ENCODE data around the gene SCYL1.
A peak's percentile ranks its signal among the peaks of the same experiment; 100 is the strongest.

SCYL1 gene

DNA sequence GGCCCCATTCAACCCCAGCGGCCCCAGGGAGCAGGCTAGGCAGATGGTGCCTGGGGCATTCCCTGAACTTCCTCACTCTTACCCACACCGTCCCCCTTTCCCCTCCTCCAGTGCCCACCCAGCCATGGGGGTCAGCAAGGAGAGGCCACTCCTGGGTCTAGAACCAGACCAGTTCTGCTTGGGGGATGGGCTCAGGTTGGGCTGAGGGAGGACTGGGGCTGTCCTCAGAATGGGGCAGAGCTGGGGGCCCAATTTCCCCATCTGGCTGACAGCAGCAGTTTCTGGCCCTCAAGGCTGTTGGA, 12.4 kb downstream of the SCYL1 start:
- DNase-seq (ENCODE audit: low spot score), result no peak

DNA sequence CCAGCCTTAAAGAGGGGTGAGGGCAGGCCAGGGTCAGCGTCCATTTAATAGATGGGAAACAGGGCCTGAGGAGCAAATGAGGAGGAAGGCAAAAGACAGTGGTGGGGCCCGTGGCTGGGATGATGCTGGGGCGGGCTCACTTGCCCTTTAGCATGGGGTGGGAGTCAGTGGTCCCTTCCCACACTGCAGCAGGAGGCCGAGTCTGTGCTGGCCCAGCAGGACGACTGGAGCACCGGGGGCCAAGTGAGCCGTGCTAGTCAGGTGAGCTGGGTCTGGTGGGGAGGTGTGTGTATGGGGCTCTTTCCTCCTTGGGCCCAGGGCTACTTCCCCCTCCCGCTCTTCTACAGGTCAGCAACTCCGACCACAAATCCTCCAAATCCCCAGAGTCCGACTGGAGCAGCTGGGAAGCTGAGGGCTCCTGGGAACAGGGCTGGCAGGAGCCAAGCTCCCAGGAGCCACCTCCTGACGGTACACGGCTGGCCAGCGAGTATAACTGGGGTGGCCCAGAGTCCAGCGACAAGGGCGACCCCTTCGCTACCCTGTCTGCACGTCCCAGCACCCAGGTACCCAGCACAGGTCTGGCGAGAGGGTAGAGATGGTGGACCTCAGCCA, 12.8 kb downstream of the SCYL1 start:
- DNase-seq (ENCODE audit: low spot score), result no peak

DNA sequence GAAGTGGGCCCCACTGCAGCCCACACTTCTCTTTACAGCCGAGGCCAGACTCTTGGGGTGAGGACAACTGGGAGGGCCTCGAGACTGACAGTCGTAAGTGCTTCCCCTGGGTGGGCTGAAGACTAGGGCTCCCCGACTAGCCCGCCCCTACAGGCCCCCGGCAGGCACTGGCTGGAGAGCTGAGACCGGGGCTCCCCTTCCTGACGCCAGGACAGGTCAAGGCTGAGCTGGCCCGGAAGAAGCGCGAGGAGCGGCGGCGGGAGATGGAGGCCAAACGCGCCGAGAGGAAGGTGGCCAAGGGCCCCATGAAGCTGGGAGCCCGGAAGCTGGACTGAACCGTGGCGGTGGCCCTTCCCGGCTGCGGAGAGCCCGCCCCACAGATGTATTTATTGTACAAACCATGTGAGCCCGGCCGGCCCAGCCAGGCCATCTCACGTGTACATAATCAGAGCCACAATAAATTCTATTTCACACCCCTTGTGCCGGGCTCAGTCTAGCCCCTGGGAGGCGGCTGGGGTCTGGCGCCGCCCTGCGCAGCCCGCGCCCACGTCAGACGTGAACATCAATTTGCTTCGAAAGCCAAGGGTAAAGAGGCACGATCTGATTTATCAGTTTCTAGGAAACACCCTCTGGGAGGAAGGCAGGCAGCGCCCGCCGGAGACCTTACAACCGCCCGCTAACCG, 13.5 kb downstream of the SCYL1 start:
- no peak for DNase-seq (ENCODE audit: low spot score)

DNA sequence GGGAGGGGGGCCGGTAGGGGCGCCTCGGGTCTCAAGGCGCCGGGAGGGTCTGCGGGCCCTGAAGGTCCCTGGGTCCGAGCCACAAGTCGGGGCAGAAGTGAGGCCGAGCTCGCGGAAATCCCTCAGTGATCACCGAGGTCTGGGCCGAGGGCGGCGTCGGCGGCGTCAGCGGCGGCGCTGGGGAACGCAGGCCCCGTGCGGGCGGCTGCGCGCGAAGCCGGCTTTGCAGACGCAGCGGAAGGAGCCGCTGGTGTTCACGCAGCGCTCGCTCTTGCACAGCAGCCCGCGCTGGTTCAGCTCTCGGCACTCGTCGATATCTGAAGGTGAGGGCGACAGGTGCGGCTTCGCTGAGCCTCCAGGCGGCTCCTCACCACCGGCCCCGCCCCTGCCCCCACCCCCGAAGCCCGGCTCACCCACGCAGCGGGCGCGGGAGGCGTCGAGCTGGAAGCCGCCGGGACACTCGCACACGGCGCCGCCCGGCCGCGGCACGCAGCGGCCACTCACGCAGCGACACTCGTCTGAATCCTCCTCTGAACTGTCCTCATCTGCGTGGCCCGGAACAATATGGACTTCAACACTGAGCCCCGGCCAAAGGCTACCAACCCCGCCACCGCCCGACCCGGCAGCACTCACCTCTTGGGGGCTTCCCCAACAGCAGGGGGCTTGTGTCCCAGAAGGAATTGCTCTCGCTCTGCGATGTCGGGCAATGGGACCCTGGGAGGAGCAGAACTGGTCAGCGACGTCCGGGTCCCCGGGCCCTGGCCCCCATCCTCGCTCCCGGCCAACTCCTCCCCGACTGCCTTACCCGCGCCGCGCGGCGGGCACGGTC, 14.2 kb downstream of the SCYL1 start:
- DNase-seq (ENCODE audit: low spot score), result no peak

DNA sequence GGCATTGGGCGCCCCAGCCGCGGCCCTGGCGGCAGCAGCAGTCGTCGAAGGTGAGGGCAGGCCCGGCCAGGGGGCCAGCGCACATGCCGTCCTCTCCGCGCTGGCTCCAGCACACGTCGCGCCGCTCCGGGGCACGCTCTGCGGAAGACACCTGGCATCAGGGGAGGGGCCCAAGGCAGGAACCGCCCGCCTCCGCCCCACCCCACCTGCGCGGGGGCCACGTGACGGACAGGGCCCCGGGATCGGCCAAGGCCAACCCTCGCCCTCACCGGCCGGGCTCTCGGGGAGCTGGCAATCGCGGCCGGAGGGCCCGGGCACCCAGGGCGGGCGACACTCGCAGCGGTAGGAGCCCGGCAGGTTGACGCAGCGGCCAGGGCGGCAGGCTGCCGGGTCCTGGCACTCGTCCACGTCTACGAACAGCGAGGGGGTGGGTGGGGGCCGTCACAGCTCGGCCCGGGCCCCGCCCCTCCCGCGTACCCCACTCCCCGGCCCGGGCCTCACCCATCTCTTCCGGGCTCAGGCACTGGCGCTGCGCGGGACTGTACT, 14.9 kb downstream of the SCYL1 start:
- no peak for DNase-seq (ENCODE audit: low spot score)

DNA sequence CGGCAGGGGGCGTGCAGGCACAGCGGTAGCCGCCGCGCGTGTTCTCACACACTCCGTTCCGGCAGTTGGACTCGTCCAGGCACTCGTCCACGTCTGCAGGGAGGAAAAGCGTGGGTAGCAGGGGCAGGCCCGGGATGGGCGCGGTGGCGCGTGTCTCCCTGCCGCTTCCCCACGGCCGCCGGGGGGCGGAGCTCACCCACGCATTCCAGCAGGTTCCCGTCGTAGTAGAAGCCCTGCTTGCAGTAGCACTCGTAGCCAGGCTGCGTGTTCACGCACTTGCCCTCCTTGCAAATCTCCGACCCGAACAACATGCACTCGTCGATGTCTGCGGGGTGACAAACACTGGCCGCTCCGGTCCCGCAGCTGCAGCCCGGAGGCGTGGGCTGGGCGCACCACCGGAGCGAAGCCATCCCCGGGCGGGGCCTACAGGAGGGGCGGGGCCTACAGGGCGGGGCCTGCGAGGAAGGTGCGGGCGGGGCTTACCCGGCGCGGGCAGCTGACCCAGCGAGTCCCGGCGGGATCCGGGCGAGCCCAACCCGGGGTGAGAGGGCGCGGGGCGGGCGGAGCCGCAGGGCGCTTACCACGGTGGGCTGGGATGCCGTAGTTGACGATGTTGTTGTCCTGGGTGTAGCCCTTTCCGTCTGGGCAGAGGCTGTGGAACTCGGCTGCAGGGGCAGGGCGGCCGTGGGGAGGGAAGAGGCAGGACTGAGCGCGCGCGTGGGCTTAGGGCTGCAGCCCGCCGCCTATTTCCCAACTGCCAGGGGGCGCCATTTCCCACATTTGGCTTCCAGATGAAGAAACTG, 15.6 kb downstream of the SCYL1 start:
- DNase-seq (ENCODE audit: low spot score), result peak; percentile 97

DNA sequence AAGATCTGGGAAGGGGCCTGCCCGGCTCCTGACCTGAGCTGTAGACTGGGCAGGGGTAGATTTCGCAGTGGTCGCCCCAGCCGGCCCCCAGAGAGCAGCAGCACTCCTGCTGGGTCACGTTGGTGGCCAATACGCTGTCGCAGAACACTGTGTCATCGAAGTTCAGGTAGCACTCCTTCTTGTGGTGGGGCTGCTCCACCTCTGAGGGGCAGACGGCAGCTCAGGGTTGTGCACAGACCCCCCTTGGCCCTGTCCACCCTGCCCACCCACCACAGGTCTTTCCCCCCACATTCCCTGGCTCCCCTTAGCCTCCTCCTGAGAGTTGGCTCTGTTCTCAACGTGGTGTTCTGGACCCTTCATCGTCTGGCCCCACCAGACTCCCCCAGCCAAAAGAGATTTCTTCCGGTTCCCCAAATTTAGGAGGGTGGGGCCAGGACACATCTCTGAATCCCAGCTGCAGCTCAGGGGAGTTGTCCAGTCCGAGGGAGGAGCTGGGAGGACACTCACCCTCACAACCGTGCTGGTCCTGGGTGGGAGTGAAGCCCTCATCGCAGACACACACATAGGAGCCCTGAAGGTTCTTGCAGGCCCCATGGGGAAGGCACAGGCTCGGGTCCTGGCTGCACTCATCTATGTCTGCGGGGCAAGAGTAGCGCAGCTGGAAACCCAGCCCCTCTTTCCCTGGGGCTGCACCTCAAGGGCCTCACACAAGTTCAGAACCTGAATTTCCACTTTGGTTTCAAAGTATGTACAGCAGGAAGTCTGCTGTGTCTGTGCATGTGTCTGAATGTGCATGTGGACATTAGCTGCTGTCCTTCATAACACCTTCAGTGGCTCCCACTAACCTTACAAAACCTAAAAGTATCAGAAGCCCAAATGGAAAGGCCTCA, 16.5 kb downstream of the SCYL1 start:
- no peak for DNase-seq (ENCODE audit: low spot score)

DNA sequence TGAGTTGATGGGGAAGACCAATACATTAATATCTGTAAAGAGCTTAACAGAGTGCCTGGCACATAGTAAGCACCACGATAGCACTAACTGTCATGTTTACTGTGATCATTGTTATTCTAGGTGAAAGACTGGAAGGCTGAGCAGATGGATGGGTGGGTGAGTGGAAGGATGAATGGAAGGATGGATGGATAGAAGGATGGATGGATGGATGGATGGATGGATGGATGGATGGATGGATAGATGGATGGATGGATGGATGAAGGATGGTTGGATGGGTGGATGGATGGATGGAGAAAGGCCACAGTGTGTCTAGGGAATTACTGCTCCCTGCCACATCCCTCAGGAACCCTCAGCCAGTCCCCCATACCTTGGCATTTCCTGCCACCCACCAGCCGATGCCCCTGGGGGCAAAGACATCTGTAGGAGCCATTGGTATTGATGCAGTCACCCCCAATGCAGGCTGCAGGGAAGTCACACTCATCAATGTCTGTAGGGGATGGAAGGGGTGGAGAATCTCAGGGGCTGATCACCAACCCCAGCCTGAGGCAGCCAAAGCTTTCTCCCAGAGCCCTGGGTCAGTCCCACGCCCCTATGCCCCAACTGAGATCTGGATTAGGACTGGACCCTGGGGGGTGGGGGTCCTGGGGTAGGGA, 18.0 kb downstream of the SCYL1 start:
- no peak for DNase-seq (ENCODE audit: low spot score)

DNA sequence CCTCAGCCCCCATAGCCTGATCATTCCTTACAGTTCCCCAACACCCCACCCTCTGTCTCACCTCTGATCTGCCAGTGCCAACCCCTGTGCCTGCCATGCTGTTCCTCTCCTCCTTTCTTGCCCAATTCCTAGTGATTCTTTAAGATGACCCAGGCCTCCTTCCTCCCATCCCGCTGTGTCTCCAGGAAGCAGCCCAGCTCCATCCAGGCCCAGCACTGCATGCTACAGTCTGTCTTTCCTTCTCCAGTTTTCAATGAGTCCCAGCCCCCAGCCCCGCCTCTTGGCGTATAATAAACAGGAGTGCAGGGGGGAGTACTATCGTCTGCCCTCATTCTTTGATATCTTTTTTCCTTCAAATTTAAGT, 21.0 kb downstream of the SCYL1 start:
- DNase-seq (ENCODE audit: low spot score), result no peak

DNA sequence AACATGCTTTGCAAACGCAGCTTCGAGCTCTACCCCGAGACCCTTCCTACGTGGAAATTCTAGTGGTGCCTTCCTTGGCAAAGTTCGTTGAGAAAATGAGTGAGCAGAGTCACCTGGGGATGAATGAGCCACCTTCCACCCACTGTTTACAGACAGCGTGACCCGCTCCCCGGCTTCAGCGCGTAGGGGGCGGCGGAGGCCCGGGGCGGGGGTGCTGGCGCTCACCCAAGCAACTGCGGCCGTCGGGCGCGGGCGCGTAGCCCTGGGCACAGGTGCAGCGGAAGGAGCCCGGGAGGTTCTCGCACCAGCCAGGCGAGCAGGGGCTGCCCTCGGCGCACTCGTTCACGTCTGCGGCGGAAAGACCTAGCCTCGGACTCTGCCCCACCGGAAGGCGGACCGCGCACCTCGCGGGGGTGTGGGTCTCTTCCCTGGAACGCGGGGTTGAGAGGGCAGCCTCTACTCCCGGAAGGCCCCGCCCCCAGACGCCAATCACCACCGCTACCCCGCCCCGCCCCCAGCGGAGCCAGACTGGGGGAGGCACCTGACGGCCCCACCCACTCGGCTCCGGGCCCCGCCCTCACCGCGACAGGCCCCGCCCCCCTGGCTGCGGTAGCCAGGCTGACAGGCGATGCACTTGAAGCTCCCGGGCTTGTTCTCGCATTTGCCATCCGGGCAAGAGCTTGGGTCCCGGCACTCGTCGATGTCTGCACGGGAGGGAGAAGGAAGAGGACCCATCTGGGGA, 21.5 kb downstream of the SCYL1 start:
- DNase-seq (ENCODE audit: low spot score), result no peak

DNA sequence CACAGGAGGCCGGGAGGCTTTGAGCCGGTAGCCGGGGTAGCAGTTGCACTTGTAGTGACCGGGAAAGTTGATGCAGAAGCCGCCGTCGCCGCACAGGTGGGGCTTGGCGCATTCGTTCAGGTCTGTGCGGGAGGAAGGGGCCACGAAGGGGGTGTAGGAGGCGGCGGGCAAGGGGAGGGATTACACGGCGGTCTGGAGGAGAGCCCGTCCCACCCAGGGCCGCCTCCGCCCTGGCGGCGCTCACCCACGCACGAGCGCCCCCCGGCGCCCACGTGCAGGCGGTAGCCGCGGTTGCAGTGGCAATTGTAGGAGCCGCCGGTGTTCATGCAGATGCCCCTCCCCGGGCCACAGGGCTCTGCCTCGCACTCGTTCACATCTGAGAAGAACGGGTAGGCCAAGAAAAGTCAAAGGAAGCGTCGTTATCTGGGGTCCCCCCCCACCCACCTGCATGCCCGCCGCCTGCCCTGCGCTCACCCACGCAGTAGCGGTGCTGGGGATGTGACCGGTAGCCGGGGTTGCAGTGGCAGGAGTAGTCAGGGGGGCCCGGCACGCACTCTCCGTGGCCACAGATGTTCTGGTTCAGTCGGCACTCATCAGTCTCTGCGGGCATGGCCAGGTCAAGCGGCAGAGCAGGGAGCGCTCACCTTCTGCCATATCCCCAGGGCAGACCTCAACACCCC, 22.7 kb downstream of the SCYL1 start:
- DNase-seq (ENCODE audit: low spot score), result no peak

DNA sequence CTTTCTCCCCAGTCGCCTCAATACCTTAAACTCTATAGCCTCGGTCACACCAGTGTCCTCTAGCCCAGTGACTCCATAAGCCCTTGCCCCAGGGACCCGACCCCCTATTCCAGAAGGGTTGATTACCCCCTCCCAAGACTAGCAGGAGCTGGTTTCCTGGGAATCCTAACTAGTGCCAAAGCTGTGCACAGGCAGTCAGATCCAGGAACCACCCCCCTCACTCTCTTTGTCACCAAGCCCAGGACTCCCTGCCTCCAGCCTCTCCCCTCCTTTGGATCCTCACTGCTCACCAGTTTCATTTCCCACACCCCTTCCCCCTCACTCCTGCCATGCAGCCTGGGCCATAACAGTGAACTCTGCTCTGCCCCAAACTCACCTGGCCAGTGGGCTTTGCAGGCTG, 23.5 kb downstream of the SCYL1 start:
- DNase-seq (ENCODE audit: low spot score), result no peak

DNA sequence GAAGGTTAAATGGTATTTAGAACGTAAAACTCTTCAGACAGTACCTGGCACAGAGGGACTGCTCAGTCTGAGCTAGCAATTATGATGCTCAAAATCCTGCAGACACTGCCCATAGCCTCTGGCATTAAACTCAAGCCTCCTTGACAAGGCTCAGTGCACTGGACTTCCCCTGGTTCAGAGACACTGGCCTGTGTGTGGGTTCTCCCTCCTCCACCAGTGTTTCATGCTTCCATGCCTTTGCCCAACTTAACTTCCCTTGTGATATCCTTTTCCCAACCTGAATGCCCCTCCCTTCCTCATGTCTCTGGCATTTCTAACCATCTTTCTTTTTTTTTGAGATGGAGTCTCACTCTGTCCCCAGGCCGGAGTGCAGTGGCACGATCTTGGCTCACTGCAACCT, 24.2 kb downstream of the SCYL1 start:
- DNase-seq (ENCODE audit: low spot score), result no peak

DNA sequence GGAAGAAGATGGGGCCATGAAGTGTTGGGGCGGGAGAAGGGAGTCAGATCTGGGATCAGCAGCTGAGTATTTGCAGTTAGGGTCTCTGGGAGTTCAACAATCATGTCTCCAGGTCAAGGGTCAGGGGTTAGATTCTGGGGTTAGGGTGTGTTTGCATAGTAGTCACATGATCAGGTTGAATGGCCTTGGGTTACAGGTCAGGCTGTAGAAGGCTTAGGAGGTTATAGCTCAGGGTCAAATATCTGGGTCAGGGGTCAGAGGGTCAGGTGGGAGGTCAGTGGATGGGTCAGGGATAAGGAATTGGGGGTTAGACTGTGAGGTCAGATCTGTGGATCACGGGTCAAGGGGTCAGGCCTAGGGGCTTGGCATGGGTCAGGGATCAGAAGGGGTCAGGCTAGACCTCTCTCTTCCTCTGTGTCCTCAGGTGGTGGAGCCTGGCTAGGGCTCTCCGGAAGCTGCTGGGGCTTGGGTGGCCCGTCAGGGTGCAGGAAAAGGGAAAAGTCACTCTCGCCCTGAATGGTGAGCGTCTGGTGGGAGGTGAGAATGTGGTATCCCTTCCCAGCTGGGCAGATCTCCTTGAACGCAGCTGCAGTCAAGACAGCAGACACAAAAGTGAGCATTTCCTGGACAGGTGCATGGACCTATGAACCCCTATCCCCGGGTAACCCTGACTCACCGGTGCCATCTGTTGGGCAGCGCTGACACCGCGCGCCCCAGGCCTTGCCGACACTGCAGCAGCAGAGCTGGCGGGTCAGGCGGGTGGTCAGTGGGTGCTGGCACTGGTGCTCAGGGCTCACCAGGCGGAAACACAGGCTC, 26.9 kb downstream of the SCYL1 start:
- DNase-seq (ENCODE audit: low spot score), result peak; percentile 76

DNA sequence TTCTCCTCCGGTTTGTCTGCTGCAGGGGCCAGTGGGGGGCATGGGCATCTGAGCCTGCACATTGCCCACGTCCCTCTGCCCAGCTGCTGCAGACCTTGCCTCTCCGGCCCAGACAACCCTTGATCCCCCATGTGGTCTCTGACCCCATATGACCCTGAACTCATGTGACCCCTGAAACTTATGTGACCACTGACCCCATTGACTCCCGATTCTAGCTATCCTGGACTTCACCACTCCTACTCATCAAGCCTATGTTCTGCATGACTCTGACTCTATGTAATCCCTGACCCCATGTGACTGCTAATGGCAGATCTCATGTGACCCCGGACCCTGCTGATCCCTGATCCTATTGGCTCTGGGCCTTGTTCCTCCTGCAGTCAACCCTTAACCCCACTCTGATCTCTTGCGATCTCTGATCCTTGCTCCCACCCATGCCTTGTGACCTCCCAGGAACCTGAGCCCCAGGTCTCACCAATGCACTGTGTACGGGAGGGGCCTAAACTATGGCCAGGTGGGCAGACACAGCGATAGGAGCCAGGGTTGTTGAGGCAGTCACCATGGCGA, 27.6 kb downstream of the SCYL1 start:
- DNase-seq (ENCODE audit: low spot score), result no peak

DNA sequence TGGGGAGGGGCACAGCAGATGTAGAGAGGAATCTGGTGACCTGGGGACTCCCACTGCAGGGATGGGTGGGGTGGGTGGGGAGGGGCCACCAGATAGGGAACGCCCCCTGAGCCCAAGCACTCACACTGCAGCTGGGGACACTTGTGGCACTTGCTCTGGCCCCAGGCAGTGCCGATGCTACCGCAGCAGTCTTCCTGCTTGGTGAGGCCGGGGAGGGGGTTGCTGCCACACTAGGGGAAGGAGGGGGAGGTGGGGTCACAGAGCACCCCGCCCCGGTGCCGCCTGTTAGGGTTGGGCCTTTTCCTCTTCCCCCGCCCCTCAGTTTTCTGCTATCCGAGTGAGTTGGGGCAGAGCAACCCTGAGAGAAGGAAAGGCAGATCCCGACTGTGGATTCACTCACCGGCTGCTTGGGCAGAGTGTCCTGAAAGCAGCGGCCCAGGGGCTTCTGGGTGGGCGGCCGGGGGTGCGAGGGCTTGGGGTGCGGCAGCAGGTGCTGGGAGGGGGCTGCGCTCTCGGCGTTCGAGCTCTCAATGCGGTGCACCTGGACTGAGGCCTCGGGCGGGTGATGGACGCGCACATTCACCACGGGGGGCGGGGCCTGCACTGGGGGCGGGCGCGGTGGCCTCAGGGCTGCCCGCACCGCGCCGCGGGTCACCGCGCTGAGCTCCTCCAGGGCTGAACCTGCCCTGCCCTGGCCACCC, 28.6 kb downstream of the SCYL1 start:
- no peak for DNase-seq (ENCODE audit: low spot score)

DNA sequence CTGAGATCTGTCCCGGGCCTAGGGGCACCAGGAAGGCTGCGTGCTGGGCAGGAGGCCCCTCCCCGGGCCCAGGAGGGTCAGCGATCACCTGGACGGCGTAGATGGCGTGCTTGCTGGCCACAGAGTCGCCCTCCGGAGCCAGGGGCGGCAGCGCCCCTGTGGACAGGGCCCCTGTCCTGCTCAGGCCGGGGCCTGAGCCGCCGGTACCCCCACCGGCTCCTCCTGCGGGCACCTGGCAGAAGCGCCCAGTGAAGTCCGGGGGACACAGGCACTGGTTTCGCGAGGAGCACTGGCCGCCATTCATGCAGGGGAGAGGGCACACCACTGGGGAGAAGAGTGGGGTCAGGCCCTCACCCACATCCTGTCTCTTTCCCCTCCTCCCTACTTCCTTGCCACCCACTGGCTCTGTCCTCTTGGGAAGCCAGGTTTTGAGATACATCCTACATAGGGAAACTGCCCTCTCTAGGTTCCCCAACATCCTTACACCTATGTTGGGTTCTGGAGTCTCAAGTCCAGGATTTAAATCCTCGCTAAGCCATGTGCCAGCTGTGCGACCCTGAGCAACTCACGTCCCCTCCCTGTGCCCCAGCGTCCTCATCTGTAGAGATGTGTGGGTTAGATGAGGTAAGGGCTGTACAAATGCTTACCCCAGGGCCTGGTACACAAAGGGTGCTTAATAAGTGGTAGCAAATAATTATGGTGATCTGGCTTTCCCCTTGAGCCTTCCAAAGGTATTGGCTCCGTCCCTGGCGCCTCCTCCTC, 29.4 kb downstream of the SCYL1 start:
- DNase-seq (ENCODE audit: low spot score), result no peak
